Measurements from ENCODE around the gene NMNAT2. TPM values are rescaled to one million over a fixed set of nuclear protein-coding genes. Genes with fewer than 3 reads are reported as not detected.
"Not testable (repeated sequence)": the region's sequence is repeated elsewhere in the genome, so short reads cannot be mapped to it uniquely, and the experiment has no call there.

NMNAT2 gene
- total RNA-seq, 1 experiment from 2014 or later, result not detected

DNA sequence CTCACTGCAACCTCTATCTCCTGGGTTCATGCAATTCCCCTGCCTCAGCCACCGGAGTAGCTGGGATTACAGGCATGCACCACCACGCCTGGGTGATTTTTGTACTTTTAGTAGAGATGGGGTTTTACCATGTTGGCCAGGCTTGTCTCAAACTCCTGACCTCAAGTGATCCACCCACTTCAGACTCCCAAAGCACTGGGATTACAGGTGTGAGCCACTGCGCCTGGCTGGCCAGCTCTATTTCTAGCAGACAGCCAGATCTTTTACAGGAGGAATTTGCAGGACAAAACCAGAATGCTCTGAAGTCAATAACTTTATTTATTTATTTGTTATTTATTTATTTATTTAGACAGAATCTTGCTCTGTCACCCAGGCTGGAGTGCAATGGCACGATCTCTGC is 144.2 kb downstream of the NMNAT2 start:
- peaks cover 0 to 15% of the 10 kb centered on the region in 2 experiments; a peak in 2 of 4 replicates for H3K4me1 ChIP-seq (ENCODE audit: control insufficient read depth in 1 of 2, insufficient read depth in 2 of 2, low read length in 2 of 2)
- H3K79me2 ChIP-seq (ENCODE audit: insufficient read depth, low read length); BruUV-seq (replicated peaks); DNase-seq (ENCODE audit: low read depth, low spot score); H4K20me1 ChIP-seq (ENCODE audit: insufficient read depth); H3K9me3 ChIP-seq (ENCODE audit: control insufficient read depth in 1 of 2, insufficient read depth in 1 of 2, low read depth in 1 of 2, low read length in 2 of 2); H3K9ac ChIP-seq (ENCODE audit: low read length); POLR2A ChIA-PET; H3K4me2 ChIP-seq (ENCODE audit: low read length); H3K9me2 ChIP-seq (ENCODE audit: insufficient read depth); H3K36me3 ChIP-seq (ENCODE audit: control insufficient read depth in 1 of 2, insufficient read depth in 2 of 2, low read length in 2 of 2); intact Hi-C loops (cut with micrococcal nuclease); H3K27ac ChIP-seq (ENCODE audit: low read depth, low read length); H3K4me3 ChIP-seq (replicated peaks in 1 of 2; ENCODE audit: low read depth in 1 of 2, low read length in 2 of 2); ATAC-seq; H3K27me3 ChIP-seq (ENCODE audit: insufficient read depth, low read length); H2AFZ ChIP-seq (ENCODE audit: low read depth, low read length, poor library complexity, severe bottlenecking); CTCF ChIA-PET: not testable (repeated sequence)
- RAD21 ChIA-PET (ENCODE audit: low non-redundant PET in 1 of 2, low total read pairs in 2 of 2, uncharacterized antibody in 2 of 2, unreplicated experiment in 2 of 2), result interaction anchor here in 1 of 2 experiments (0.7 kb wide), 1 partner anchor 250 kb away, joined by 4 read pairs; no protein-coding TSS in a partner anchor

DNA sequence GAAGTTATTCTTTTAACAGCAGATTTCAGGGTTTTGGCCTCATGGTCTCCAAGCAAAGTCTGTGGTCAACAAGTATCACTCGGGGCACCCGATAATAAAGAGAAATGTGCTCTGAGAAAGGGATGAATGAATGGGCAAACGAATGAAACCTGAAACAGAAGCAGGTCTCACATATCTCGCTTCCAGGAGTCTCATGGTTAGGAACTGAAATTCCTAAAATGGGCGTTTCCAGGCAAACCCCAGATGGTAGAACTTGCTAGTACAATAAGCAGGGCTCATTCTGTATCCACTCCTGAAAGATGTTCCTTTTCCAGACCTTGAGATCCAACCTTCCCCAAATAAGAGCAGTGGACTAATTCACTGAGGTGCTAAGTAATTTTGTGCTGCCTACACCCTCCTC is 144.9 kb downstream of the NMNAT2 start:
- Histone ChIP-seq H2AFZ (ENCODE audit: low read depth, low read length, poor library complexity, severe bottlenecking) (no peak overlapping the region), H3K4me1 (ENCODE audit: control insufficient read depth in 1 of 2, insufficient read depth in 2 of 2, low read length in 2 of 2) (peaks cover 0 to 15% of the 10 kb centered on the region in 2 experiments; a peak in 2 of 4 replicates), H3K36me3 (ENCODE audit: control insufficient read depth in 1 of 2, insufficient read depth in 2 of 2, low read length in 2 of 2) (no peaks in the 10 kb centered on the region), H4K20me1 (ENCODE audit: insufficient read depth) (no peaks in the 10 kb centered on the region), H3K79me2 (ENCODE audit: insufficient read depth, low read length) (no peaks in the 10 kb centered on the region), H3K4me3 (replicated peaks in 1 of 2; ENCODE audit: low read depth in 1 of 2, low read length in 2 of 2) (no peak overlapping the region), H3K9me2 (ENCODE audit: insufficient read depth) (no peaks in the 10 kb centered on the region), H3K27me3 (ENCODE audit: insufficient read depth, low read length) (no peaks in the 10 kb centered on the region), H3K4me2 (ENCODE audit: low read length) (no peak overlapping the region), H3K9ac (ENCODE audit: low read length) (no peak overlapping the region), H3K9me3 (ENCODE audit: control insufficient read depth in 1 of 2, insufficient read depth in 1 of 2, low read depth in 1 of 2, low read length in 2 of 2) (no peaks in the 10 kb centered on the region), H3K27ac (ENCODE audit: low read depth, low read length) (no peak overlapping the region)
- ChIA-PET CTCF (interaction anchor here (1.2 kb wide), 1 partner anchor 38 kb away, joined by 4 read pairs; no protein-coding TSS in a partner anchor), RAD21 (ENCODE audit: low non-redundant PET in 1 of 2, low total read pairs in 2 of 2, uncharacterized antibody in 2 of 2, unreplicated experiment in 2 of 2) (interaction anchor here in 1 of 2 experiments (0.7 kb wide), 1 partner anchor 250 kb away, joined by 4 read pairs; no protein-coding TSS in a partner anchor), POLR2A (no interaction called here)
- ATAC-seq, result no peak
- intact Hi-C loops (cut with micrococcal nuclease), result no loop called here
- TF ChIP-seq EGR1 (IDR thresholded peaks at IDR 0.05; ENCODE audit: low read depth) (no peak), ZNF274 (IDR thresholded peaks at IDR 0.05; ENCODE audit: low read depth, low read length) (no peak), ELF1 (IDR thresholded peaks at IDR 0.05; ENCODE audit: borderline replicate concordance, low read depth) (no peak), SP1 (IDR thresholded peaks at IDR 0.05; ENCODE audit: low read depth) (no peak), JUND (IDR thresholded peaks at IDR 0.05) (no peak), FOSL1 (IDR thresholded peaks at IDR 0.05; ENCODE audit: low read depth) (no peak), EZH2 (IDR thresholded peaks at IDR 0.05) (no peak), YY1 (IDR thresholded peaks at IDR 0.05; ENCODE audit: extremely low read depth, insufficient replicate concordance, low read depth, low read length) (no peak), CBX3 (IDR thresholded peaks at IDR 0.05; ENCODE audit: low read depth) (no peak), POLR2A (IDR thresholded peaks at IDR 0.05; ENCODE audit: borderline replicate concordance, extremely low read depth, insufficient read depth, insufficient read length) (no peak), TCF7L2 (IDR thresholded peaks at IDR 0.05; ENCODE audit: borderline replicate concordance, extremely low read depth, insufficient read depth, insufficient read length) (no peak), RAD21 (IDR thresholded peaks at IDR 0.05; ENCODE audit: low read depth) (no peak), EZH2phosphoT487 (IDR thresholded peaks at IDR 0.05; ENCODE audit: borderline replicate concordance) (no peak), ZFX (IDR thresholded peaks at IDR 0.05) (no peak)
- TF ChIP-seq, protein P1, sequence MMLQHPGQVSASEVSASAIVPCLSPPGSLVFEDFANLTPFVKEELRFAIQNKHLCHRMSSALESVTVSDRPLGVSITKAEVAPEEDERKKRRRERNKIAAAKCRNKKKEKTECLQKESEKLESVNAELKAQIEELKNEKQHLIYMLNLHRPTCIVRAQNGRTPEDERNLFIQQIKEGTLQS (IDR thresholded peaks at IDR 0.05), result no peak
- TF ChIP-seq, protein P2, sequence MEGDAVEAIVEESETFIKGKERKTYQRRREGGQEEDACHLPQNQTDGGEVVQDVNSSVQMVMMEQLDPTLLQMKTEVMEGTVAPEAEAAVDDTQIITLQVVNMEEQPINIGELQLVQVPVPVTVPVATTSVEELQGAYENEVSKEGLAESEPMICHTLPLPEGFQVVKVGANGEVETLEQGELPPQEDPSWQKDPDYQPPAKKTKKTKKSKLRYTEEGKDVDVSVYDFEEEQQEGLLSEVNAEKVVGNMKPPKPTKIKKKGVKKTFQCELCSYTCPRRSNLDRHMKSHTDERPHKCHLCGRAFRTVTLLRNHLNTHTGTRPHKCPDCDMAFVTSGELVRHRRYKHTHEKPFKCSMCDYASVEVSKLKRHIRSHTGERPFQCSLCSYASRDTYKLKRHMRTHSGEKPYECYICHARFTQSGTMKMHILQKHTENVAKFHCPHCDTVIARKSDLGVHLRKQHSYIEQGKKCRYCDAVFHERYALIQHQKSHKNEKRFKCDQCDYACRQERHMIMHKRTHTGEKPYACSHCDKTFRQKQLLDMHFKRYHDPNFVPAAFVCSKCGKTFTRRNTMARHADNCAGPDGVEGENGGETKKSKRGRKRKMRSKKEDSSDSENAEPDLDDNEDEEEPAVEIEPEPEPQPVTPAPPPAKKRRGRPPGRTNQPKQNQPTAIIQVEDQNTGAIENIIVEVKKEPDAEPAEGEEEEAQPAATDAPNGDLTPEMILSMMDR (IDR thresholded peaks at IDR 0.05 in 2 of 3, conservative IDR thresholded peaks at IDR 0.05 in 1 of 3; ENCODE audit: borderline replicate concordance in 1 of 3, insufficient read depth in 1 of 3, low read depth in 2 of 3, low read length in 2 of 3), result no peak
- TF ChIP-seq, protein P3, sequence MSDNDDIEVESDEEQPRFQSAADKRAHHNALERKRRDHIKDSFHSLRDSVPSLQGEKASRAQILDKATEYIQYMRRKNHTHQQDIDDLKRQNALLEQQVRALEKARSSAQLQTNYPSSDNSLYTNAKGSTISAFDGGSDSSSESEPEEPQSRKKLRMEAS (IDR thresholded peaks at IDR 0.05), result no peak
- no TSS peak for BruUV-seq (replicated peaks)
- no peak for DNase-seq (ENCODE audit: low read depth, low spot score)

Data from HCT116 (cell line).